ENCODE data around the gene SYN1.

- TF ChIP-seq POLR2A (IDR thresholded peaks at IDR 0.05): no peak
- no peak for TF ChIP-seq CTCF (IDR thresholded peaks at IDR 0.05)
Measured at GRCh38 chrX:47625365-47625764, 5.7 kb upstream of the SYN1 start.
